NB4 (cell line): ENCODE measurements around the gene ADGRD2.

Experiments used
- MYC ChIP-seq: IDR thresholded peaks from 2 replicates; pipeline ENCODE4 v1.6.1; 2011; ENCODE audit warnings: low read depth, low read length
- POLR2A ChIP-seq: IDR thresholded peaks from 2 replicates; pipeline ENCODE4 v1.6.1; 2011; ENCODE audit warnings: mild to moderate bottlenecking; ENCODE audit not compliant: insufficient read length; ENCODE audit errors: extremely low read depth
- TF ChIP-seq, protein P1 (sequence below): IDR thresholded peaks from one replicate; pipeline ENCODE4 v1.5.1; 2012; ENCODE audit warnings: low read depth, low read length
- TF ChIP-seq, protein P2 (sequence below): IDR thresholded peaks from 2 replicates; pipeline ENCODE4 v1.6.1; 2011; ENCODE audit warnings: low read depth, low read length

DNA sequence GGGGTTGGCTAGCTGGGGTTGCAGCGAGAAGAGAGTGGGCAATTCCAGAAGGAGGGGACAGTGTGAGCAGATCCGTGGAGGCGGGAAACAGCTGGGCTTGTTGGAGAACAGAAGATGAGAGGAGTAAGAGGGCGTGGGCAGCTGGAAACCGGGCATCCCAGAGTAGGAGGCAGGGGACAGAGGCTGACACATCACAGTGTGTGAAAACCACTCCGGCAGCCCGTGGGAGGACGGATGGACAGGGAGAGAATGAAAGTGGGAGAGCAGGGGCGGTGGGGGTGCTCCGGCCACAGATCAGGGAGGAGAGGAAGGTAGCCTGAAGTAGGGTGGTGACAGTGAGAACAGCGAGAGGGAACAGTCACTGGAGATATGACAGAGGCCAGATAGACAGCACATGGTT is 26.7 kb upstream of the ADGRD2 start:
- TF ChIP-seq, protein P1, sequence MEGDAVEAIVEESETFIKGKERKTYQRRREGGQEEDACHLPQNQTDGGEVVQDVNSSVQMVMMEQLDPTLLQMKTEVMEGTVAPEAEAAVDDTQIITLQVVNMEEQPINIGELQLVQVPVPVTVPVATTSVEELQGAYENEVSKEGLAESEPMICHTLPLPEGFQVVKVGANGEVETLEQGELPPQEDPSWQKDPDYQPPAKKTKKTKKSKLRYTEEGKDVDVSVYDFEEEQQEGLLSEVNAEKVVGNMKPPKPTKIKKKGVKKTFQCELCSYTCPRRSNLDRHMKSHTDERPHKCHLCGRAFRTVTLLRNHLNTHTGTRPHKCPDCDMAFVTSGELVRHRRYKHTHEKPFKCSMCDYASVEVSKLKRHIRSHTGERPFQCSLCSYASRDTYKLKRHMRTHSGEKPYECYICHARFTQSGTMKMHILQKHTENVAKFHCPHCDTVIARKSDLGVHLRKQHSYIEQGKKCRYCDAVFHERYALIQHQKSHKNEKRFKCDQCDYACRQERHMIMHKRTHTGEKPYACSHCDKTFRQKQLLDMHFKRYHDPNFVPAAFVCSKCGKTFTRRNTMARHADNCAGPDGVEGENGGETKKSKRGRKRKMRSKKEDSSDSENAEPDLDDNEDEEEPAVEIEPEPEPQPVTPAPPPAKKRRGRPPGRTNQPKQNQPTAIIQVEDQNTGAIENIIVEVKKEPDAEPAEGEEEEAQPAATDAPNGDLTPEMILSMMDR: no peak
- TF ChIP-seq POLR2A (no peak), MYC (no peak)
- TF ChIP-seq, protein P2, sequence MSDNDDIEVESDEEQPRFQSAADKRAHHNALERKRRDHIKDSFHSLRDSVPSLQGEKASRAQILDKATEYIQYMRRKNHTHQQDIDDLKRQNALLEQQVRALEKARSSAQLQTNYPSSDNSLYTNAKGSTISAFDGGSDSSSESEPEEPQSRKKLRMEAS: no peak
